ACC112 (cell line): ENCODE measurements around the gene ATP5PD.
"Not testable (repeated sequence)": the region's sequence is repeated elsewhere in the genome, so short reads cannot be mapped to it uniquely, and the experiment has no call there.

Source experiments
- H2AFZ ChIP-seq: fragments of 200-600 bp; sonication (generic); one replicate; pipeline ENCODE4 v1.6.0; 2017; ENCODE audit warnings: antibody characterized with exemption, low read length; ENCODE audit not compliant: unreplicated experiment
- H3K27ac ChIP-seq: fragments of 200-600 bp; sonication (generic); 2 replicates; pipeline ENCODE4 v1.5.1; 2014; ENCODE audit warnings: low read depth, mild to moderate bottlenecking, antibody characterized with exemption, low read length, moderate library complexity
- H3K27me3 ChIP-seq: fragments of 200-600 bp; sonication (generic); 2 replicates; pipeline ENCODE4 v1.6.1; 2014; ENCODE audit warnings: mild to moderate bottlenecking, antibody characterized with exemption, low read length, moderate library complexity, mixed read lengths; ENCODE audit not compliant: insufficient read depth
- H3K36me3 ChIP-seq: fragments of 200-600 bp; sonication (generic); 2 replicates; pipeline ENCODE4 v1.6.1; 2016; ENCODE audit warnings: mild to moderate bottlenecking, antibody characterized with exemption, low read length, moderate library complexity, mixed read lengths; ENCODE audit not compliant: insufficient read depth
- H3K4me1 ChIP-seq: fragments of 200-600 bp; sonication (generic); one replicate; pipeline ENCODE4 v1.6.1; 2016; ENCODE audit warnings: low read length, mixed read lengths; ENCODE audit not compliant: insufficient read depth, unreplicated experiment, control insufficient read depth
- H3K4me3 ChIP-seq: fragments of 200-600 bp; sonication (generic); 2 replicates; pipeline ENCODE4 v1.5.1; 2014; ENCODE audit warnings: mild to moderate bottlenecking, low read depth, low read length
- H3K79me2 ChIP-seq: fragments of 200-600 bp; sonication (generic); one replicate; pipeline ENCODE4 v1.6.0; 2016; ENCODE audit warnings: low read length; ENCODE audit not compliant: control insufficient read depth, unreplicated experiment, insufficient read depth

The ATP5PD gene

DNA sequence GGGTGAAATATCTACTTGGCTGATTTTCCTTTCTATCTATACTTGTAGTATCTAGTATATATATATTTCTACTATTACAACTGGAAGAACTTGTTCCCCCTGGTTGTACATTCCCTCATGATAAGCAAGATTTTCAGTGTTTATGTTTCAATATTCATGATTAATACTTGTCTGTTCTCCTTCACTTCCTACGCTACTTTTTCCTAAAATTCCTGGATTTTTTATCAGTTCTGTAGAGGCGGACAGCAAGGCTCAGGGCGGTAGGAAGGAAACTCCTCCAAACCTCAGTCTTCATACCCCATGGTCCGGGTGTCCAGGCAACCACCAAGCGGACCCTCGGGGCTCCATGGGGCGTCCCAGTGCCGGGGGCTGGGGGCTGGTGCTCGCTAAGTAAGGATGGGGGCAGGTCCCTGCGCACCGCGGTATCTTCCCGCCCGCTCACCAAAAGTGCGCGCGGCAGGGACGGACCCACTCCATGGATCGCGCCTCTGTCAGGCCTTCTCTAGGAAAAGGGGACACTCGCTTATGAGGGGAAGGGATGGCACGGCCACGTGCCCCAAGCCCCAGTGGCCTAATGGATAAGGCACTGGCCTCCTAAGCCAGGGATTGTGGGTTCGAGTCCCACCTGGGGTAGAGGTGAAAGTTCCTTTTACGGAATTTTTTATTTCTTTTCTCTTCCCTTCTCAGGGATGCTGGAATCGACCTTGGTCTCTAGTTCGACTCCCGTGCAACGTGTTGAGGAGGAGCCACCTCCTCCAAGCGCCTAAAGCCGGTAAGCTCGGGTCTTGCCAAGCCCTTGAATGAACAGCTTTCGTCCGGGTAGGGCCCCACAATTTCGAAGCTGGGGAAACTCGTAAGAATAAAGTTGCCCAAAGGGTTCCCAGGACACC, 13.2 kb downstream of the ATP5PD start:
- peak overlapping the region; percentile 91 for H3K4me3 ChIP-seq
- peak overlapping the region; percentile 80 for H2AFZ ChIP-seq
- no peaks in the 10 kb centered on the region for H3K27me3 ChIP-seq
- H3K79me2 ChIP-seq = no peaks in the 10 kb centered on the region
- peak overlapping the region; percentile 47 for H3K27ac ChIP-seq
- H3K4me1 ChIP-seq = peaks cover 11% of the 10 kb centered on the region
- no peaks in the 10 kb centered on the region; the same call in 1 of the 2 replicates for H3K36me3 ChIP-seq

DNA sequence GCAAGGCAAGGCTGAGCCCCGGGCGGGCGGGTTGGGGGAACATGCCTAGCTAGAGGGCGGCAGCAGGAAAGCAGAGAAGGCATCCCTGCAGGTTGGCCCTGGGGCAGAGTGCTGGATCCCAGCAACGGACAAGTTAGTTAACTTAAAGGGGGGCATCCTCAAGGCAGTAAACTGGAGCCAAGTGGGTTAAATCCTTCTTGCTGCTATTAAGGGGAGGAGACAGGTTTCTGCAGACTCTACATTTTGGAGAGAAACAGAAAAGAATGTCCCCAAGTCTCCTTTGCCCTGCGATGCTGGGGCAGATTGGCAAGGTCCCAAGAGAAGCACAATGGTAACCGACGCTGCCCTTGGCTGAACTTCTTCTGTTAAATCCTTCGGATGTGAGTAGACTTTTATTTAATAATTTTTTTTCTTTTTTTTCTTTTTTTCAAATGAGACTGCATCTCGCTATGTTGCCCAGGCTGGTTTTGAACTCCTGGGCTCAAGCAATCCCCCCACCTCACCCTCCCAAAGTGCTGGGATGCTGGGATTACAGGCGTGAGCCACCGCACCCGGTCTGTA, 14.0 kb downstream of the ATP5PD start:
- H3K27ac ChIP-seq = no peak overlapping the region
- no peaks in the 10 kb centered on the region for H3K79me2 ChIP-seq
- H3K4me1 ChIP-seq = peaks cover 11% of the 10 kb centered on the region
- no peaks in the 10 kb centered on the region for H3K27me3 ChIP-seq
- H3K4me3 ChIP-seq = peak overlapping the region; percentile 91
- H2AFZ ChIP-seq = peak overlapping the region; percentile 74
- H3K36me3 ChIP-seq = no peaks in the 10 kb centered on the region

DNA sequence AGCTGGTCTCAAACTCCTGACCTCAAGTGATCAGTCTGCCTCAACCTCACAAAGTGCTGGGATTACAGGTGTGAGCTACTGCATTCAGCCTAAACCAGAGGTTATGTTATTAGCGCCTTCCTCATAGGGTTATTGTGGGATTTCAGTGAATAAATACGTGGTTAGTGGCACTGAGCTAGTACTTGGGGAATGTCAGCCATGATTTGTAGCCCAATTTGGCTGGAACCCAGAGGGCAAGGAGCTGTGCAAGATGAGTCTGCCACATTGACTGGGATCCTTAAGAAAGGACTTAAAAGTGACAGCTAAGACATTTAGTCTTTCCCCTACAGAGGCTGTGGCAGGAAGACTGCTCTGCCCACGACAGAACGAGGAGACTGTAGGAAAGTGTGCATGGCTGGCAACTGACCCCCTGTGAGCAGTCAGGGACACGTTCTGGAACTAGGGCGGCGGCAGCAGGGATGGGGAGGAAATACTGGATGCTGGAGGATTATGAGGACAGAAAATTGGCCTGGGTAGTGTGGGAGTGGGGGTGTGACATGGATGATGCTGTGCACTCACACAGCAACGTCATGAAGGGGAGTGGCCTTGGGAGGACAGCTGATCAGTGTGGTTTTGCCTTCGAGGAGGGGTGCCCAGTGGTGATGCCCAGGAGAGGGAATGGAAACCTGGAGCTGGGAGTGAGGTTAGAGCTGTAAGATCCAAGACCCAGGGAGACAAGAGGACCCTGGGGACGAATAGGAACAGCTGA, 14.6 kb downstream of the ATP5PD start:
- Histone ChIP-seq H3K4me1 (peaks cover 11% of the 10 kb centered on the region), H3K27me3 (no peaks in the 10 kb centered on the region), H2AFZ (peak overlapping the region; percentile 72), H3K79me2 (no peaks in the 10 kb centered on the region), H3K27ac (peak overlapping the region; percentile 47), H3K4me3 (peak overlapping the region; percentile 91), H3K36me3 (no peaks in the 10 kb centered on the region)

DNA sequence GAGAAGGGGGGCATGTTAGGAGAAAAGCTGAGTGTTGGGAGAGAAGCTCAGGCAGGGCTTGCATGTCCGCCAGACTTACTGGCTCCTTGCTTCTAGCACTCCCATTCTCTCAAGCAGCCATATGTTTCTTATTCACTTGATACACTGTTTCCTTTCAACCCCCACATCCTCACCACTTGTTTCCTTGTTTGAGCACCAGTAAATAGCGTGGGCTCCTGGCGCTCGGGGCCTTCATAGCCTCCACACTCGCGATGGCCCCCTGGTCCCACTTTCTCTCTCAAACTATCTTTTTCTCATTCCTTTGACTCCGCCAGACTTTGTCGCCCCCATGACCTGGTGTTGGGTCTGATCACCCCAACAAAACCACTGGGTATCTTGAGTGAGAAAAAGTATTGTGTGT, 16.6 kb downstream of the ATP5PD start:
- H3K4me3 ChIP-seq = no peak overlapping the region

DNA sequence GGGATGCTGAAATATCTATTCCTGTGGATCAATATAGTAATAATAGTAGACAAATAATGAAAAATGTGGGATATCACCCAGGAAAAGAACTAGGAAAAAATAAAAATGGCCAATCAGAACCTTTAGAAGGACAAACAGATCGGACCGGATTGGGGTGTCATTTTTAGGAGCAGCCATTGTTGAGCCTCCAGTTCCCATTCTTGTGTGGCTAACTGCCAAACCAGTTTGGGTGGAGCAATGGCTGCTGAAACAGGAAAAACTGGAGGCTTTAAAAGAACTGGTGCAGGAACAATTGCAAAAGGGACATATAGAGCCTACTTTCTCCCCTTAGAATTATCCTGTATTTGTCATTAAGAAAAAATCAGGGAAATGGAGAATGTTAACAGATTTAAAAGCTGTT, 20.1 kb downstream of the ATP5PD start:
- not testable (repeated sequence) for H3K4me1 ChIP-seq, H3K79me2 ChIP-seq, H3K4me3 ChIP-seq, H3K27ac ChIP-seq, H3K27me3 ChIP-seq, H2AFZ ChIP-seq, H3K36me3 ChIP-seq

More for the DNA sequence above, 16.6 kb downstream of the ATP5PD start:
- H3K79me2 ChIP-seq = no peaks in the 10 kb centered on the region
- H3K4me1 ChIP-seq = peaks cover 5% of the 10 kb centered on the region
- H2AFZ ChIP-seq = no peak overlapping the region
- no peak overlapping the region for H3K27ac ChIP-seq
- no peaks in the 10 kb centered on the region for H3K36me3 ChIP-seq
- H3K27me3 ChIP-seq = no peaks in the 10 kb centered on the region

DNA sequence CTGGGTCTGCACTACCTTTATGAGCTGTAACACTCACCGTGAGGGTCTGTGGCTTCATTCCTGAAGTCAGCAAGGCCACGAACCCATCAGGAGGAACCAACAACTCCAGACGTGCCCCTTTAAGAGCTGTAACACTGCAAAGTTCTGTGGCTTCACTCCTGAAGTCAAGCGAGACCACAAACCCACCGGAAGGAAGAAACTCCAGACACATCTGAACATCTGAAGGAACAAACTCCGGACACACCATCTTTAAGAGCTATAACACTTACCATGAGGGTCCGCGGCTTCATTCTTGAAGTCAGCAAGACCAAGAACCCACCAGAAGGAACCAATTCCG, 21.4 kb downstream of the ATP5PD start:
- H3K79me2 ChIP-seq, H3K4me1 ChIP-seq, H3K27ac ChIP-seq, H2AFZ ChIP-seq, H3K27me3 ChIP-seq, H3K4me3 ChIP-seq: not testable (repeated sequence)
- peaks cover 13% of the 10 kb centered on the region for H3K36me3 ChIP-seq

DNA sequence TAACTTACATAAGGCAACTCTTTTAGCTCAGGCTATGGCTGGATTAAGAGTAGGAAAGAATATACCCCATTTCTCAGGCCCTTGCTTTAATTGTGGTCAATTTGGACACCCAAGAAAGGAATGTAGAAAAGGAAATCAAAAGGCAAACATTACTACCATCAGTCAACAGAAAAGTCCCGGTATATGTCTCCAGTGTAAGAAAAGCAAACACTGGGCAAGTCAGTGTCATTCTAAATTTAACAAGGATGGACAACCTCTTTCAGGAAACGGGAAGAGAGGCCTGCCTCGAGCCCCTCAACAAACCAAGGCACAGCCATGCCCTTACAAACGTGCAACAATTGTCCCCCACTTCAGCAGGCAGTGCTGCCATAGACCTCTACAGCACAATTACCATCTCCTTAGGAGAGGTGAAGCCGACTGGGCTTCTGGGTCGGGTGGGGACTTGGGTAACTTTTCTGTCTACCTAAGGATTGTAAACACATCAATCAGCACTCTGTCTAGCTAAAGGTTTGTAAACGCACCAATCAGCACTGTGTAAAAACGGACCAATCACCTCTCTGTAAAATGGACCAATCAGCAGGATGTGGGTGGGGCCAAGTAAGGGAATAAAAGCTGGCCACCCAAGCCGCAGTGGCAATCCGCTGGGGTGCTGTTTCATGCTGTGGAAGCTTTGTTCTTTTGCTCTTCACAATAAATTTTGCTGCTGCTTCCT, 21.9 kb downstream of the ATP5PD start:
- Histone ChIP-seq H3K4me3 (no peak overlapping the region), H3K27me3 (no peaks in the 10 kb centered on the region), H3K27ac (no peak overlapping the region), H3K4me1 (no peaks in the 10 kb centered on the region), H2AFZ (no peak overlapping the region), H3K36me3 (peaks cover 13% of the 10 kb centered on the region), H3K79me2 (no peaks in the 10 kb centered on the region)

DNA sequence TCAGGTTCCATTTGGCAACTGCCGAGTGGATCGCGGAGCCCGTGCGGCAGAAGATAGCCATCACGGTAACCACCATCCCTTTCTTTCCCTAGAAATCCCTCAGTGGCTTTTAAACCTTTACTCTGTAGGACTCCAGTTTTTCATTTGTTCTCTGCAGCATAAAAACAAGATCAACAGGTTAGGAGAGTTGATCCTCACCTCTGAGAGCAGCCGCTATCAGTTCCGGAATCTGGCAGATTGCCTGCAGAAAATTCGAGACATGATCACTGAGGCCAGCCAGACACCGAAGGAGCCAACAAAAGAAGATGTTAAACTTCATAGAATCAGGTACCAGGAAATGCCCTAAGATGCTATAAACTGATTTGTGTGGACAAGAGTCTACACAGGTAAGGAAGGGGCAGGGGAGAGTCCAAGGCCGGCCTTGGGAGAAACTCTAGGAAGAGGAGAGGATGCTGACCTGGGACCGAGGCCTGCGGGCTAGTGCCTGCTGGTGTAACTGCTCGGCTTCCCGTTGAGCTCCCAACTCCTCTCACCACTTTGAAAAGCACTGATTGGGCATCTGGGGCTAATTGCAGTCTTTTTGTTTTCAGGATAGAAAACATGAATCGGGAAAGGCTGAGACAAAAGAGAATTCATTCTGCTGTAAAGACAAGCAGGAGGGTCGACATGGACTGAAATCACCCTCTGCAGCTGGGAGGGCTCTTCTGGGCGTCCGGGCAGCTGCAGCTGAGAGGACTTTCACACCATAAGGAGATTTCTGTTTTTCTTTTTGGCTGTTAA, 26.2 kb downstream of the ATP5PD start:
- Histone ChIP-seq H3K36me3 (peaks cover 13% of the 10 kb centered on the region), H3K4me3 (no peak overlapping the region), H3K27me3 (no peaks in the 10 kb centered on the region), H3K79me2 (peaks cover 5% of the 10 kb centered on the region), H3K27ac (no peak overlapping the region), H3K4me1 (no peaks in the 10 kb centered on the region), H2AFZ (no peak overlapping the region)

DNA sequence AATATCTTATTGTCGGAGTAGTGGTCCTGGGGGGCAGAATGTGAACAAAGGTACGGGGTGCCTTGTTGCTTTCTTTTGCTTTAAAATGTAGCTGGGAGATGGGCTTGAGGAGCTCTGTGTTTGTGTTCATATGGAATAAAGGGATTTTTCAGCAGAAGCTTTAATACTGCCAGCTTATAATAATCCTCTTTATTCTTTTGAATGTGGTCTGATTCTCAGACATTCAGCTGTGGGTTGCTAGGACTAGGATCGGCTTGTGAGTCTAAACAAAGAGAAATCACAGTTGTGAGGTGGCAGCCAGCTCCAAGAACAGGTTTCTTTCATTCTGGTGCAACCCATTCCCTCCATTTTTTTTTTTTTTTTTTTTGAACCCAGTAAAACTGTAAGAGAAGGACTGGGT, 27.1 kb downstream of the ATP5PD start:
- H3K36me3 ChIP-seq = peaks cover 13% of the 10 kb centered on the region
- no peak overlapping the region for H3K4me3 ChIP-seq
- H3K4me1 ChIP-seq = no peaks in the 10 kb centered on the region
- no peak overlapping the region for H2AFZ ChIP-seq
- H3K79me2 ChIP-seq = peaks cover 12% of the 10 kb centered on the region
- no peaks in the 10 kb centered on the region for H3K27me3 ChIP-seq
- no peak overlapping the region for H3K27ac ChIP-seq

DNA sequence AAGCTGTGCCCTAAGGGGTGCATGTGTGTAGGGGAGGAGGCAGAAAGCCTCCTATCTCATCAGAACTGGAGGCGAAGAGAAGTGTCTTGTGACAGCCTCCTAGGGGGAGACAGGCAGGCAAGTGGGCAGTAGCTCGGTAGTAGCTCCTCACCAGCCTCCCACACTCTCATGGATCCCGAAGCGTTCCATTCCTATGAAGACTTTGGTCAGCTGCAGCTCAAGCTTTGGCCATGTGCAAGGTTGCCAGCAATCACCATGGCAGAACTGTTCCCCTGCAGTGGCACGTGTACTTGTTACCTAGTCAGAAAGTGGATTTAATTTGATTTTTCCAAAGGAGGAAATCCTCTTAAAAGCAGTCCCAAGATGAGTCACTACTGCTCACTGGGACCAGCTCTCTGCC, 27.6 kb downstream of the ATP5PD start:
- Histone ChIP-seq H3K27ac (no peak overlapping the region), H3K79me2 (peaks cover 15% of the 10 kb centered on the region), H3K27me3 (no peaks in the 10 kb centered on the region), H3K4me1 (no peaks in the 10 kb centered on the region), H3K4me3 (no peak overlapping the region), H3K36me3 (peaks cover 13% of the 10 kb centered on the region), H2AFZ (no peak overlapping the region)
